GM21576 (cell line): Measurements from ENCODE around the gene SAA1.
A peak's percentile ranks its signal among the peaks of the same experiment; 100 is the strongest.

Experiments
- ATAC-seq: cut with Tn5 transposase; IDR thresholded peaks from one replicate; pipeline ENCODE4 v1.9.1; 2021; ENCODE audit warnings: mild to moderate bottlenecking, moderate library complexity; ENCODE audit not compliant: unreplicated experiment

The SAA1 gene

GRCh38 chr11:18308242-18308641 is 42.2 kb downstream of the SAA1 start:
- no peak for ATAC-seq

- no peak for ATAC-seq
Observed at GRCh38 chr11:18309691-18310090, 43.6 kb downstream of the SAA1 start.

- ATAC-seq, result peak; percentile 41
Observed at GRCh38 chr11:18310800-18311340, 44.8 kb downstream of the SAA1 start.

- ATAC-seq, result no peak
Observed at GRCh38 chr11:18312012-18312411, 45.9 kb downstream of the SAA1 start.

- no peak for ATAC-seq
Observed at GRCh38 chr11:18312663-18313420, 46.8 kb downstream of the SAA1 start.

GRCh38 chr11:18313965-18314763 is 48.1 kb downstream of the SAA1 start:
- no peak for ATAC-seq

- no peak for ATAC-seq
Observed at GRCh38 chr11:18314784-18315523, 48.9 kb downstream of the SAA1 start.

- no peak for ATAC-seq
Observed at GRCh38 chr11:18315893-18316292, 49.8 kb downstream of the SAA1 start.

GRCh38 chr11:18317551-18317950 is 51.5 kb downstream of the SAA1 start:
- no peak for ATAC-seq
